Esophagus squamous epithelium (tissue), 5 donors: Measurements from ENCODE around the gene CABP5. TPM values are rescaled to one million over a fixed set of nuclear protein-coding genes. Genes with fewer than 3 reads are reported as not detected.

Experiments
- DNase-seq: peaks from one replicate; lab custom pipeline; 2025; lab: John Stamatoyannopoulos, UW
- H3K27ac ChIP-seq, 4 donors: fragments of 200-600 bp; sonication (generic); one replicate each; pipeline ENCODE4 v1.5.1; 2016 to 2019; ENCODE audit warnings: mild to moderate bottlenecking in 1 of 4
- H3K27me3 ChIP-seq, 4 donors: fragments of 200-600 bp; sonication (generic); 1 replicate in 3 of 4; 2 replicates in 1 of 4; pipeline versions ENCODE4 v1.5.1 to v1.6.0; 2017 to 2021; ENCODE audit warnings: antibody characterized with exemption in 1 of 4
- H3K36me3 ChIP-seq, 3 donors: fragments of 200-600 bp; sonication (generic); one replicate each; pipeline ENCODE4 v1.5.1; 2016 to 2019
- H3K4me1 ChIP-seq, 3 donors: fragments of 200-600 bp; sonication (generic); one replicate each; pipeline ENCODE4 v1.5.1; 2017 to 2019
- H3K4me3 ChIP-seq, 4 donors: fragments of 200-600 bp; sonication (generic); 1 replicate in 3 of 4; 2 replicates in 1 of 4; pipeline ENCODE4 v1.5.1; 2016 to 2019; ENCODE audit warnings: mild to moderate bottlenecking in 2 of 4, moderate library complexity in 1 of 4
- H3K9me3 ChIP-seq, 3 donors: fragments of 200-600 bp; sonication (generic); one replicate each; pipeline ENCODE4 v1.5.1; 2016 to 2019
- CTCF ChIP-seq, 6 experiments: fragments of 450-650 bp in 4 of 6; fragments of 200-600 bp in 2 of 6; sonication (generic) in 2 of 6; IDR thresholded peaks; one replicate each; pipeline ENCODE4 v1.5.1; 2016 to 2019; ENCODE audit warnings: antibody characterized with exemption in 6 of 6, mild to moderate bottlenecking in 4 of 6, moderate library complexity in 4 of 6
- POLR2A ChIP-seq, 4 donors: fragments of 450-650 bp; IDR thresholded peaks; one replicate each; pipeline ENCODE4 v1.6.1; 2017; ENCODE audit warnings: antibody characterized with exemption in 4 of 4, mild to moderate bottlenecking in 4 of 4, moderate library complexity in 3 of 4
- WGBS, 2 donors: methylation state at CpG; one replicate each; pipeline ENCODE4 v1.1.5; 2018; 5-methylcytosine and 5-hydroxymethylcytosine counted together
- intact Hi-C: fragments of 100-400 bp; cut with DNase I; formaldehyde crosslinking; loops from one replicate; pipeline ENCODE4 v1.15.0; 2022
- total RNA-seq, 4 donors: library from RNA; depleted of rRNA; stranded (reverse); fragments of >200 nt; gene quantifications; one replicate each; pipeline ENCODE4 v1.1.0, GENCODE V29; 2016
- donor health status: DM: yes; HTN: yes; CAD: no.

Gene CABP5
- total RNA-seq, 4 donors from 2014 or later: not detected

- Histone ChIP-seq H3K4me1 (no peaks in the 10 kb centered on the region), H3K4me3 (no peak overlapping the region), H3K9me3 (no peaks in the 10 kb centered on the region), H3K36me3 (peaks cover 0 to 11% (median 0%) of the 10 kb centered on the region in 3 donors), H3K27ac (no peak overlapping the region), H3K27me3 (no peaks in the 10 kb centered on the region)
- TF ChIP-seq POLR2A (IDR thresholded peaks at IDR 0.05) (no peak), CTCF (IDR thresholded peaks at IDR 0.05) (no peak)
- WGBS, 2 donors: 59 to 77% methylated on average over 9 to 10 of the region's 10 CpGs
- intact Hi-C loops: no loop called here
- no peak for DNase-seq
These were observed 7.6 kb upstream of the CABP5 start for GRCh38 chr19:48051335-48052033.

- DNase-seq: no peak
- intact Hi-C loops: no loop called here
- H3K27ac ChIP-seq: no peak overlapping the region
- WGBS, 2 donors: 75 to 77% methylated on average over 5 of the region's 5 CpGs
- TF ChIP-seq CTCF (IDR thresholded peaks at IDR 0.05): no peak
- TF ChIP-seq POLR2A (IDR thresholded peaks at IDR 0.05): no peak
- no peaks in the 10 kb centered on the region for H3K4me1 ChIP-seq
- H3K9me3 ChIP-seq: no peaks in the 10 kb centered on the region
- H3K27me3 ChIP-seq: peaks cover 0 to 28% (median 0%) of the 10 kb centered on the region in 4 donors
- no peaks in the 10 kb centered on the region for H3K36me3 ChIP-seq
- no peak overlapping the region for H3K4me3 ChIP-seq
These were observed 682 bp upstream of the CABP5 start for GRCh38 chr19:48044561-48044960.

- WGBS, 2 donors: 28 to 56% methylated on average over 2 of the region's 2 CpGs
- H3K36me3 ChIP-seq: no peaks in the 10 kb centered on the region
- H3K27me3 ChIP-seq: peaks cover 0 to 28% (median 0%) of the 10 kb centered on the region in 4 donors
- H3K9me3 ChIP-seq: no peaks in the 10 kb centered on the region
- DNase-seq: no peak
- intact Hi-C loops: no loop called here
- H3K4me3 ChIP-seq: no peak overlapping the region
- H3K27ac ChIP-seq: no peak overlapping the region
- no peak for TF ChIP-seq CTCF (IDR thresholded peaks at IDR 0.05)
- no peak for TF ChIP-seq POLR2A (IDR thresholded peaks at IDR 0.05)
- H3K4me1 ChIP-seq: no peaks in the 10 kb centered on the region
These were observed 1.9 kb downstream of the CABP5 start for GRCh38 chr19:48041877-48042580.

- Histone ChIP-seq H3K27me3 (peaks cover 0 to 12% (median 0%) of the 10 kb centered on the region in 4 donors), H3K4me1 (no peaks in the 10 kb centered on the region), H3K9me3 (peaks cover 0 to 4% (median 0%) of the 10 kb centered on the region in 3 donors), H3K27ac (no peak overlapping the region), H3K36me3 (no peaks in the 10 kb centered on the region), H3K4me3 (no peak overlapping the region)
- TF ChIP-seq POLR2A (IDR thresholded peaks at IDR 0.05) (no peak), CTCF (IDR thresholded peaks at IDR 0.05) (no peak)
- no peak for DNase-seq
- intact Hi-C loops: no loop called here
- WGBS, 2 donors: 65 to 75% methylated on average over 2 of the region's 2 CpGs
These were observed 7.1 kb downstream of the CABP5 start for GRCh38 chr19:48036765-48037164.

- Histone ChIP-seq H3K36me3 (no peaks in the 10 kb centered on the region), H3K27me3 (peaks cover 0 to 25% (median 0%) of the 10 kb centered on the region in 4 donors), H3K4me3 (no peak overlapping the region), H3K4me1 (no peaks in the 10 kb centered on the region), H3K9me3 (peaks cover 0 to 4% (median 0%) of the 10 kb centered on the region in 3 donors), H3K27ac (no peak overlapping the region)
- intact Hi-C loops: no loop called here
- no peak for DNase-seq
- 70 to 71% methylated on average over 5 of the region's 5 CpGs for WGBS, 2 donors
- TF ChIP-seq CTCF (IDR thresholded peaks at IDR 0.05): no peak
- TF ChIP-seq POLR2A (IDR thresholded peaks at IDR 0.05): no peak
These were observed 10.3 kb downstream of the CABP5 start for GRCh38 chr19:48033604-48034003.
